ENCODE measurements around the gene SH3RF3.

Gene SH3RF3

GRCh38 chr2:109385506-109385905, 256.5 kb downstream of the SH3RF3 start:
- DNase-seq (ENCODE audit: low read depth in 2 of 3, low spot score in 1 of 3), result no peak

DNA sequence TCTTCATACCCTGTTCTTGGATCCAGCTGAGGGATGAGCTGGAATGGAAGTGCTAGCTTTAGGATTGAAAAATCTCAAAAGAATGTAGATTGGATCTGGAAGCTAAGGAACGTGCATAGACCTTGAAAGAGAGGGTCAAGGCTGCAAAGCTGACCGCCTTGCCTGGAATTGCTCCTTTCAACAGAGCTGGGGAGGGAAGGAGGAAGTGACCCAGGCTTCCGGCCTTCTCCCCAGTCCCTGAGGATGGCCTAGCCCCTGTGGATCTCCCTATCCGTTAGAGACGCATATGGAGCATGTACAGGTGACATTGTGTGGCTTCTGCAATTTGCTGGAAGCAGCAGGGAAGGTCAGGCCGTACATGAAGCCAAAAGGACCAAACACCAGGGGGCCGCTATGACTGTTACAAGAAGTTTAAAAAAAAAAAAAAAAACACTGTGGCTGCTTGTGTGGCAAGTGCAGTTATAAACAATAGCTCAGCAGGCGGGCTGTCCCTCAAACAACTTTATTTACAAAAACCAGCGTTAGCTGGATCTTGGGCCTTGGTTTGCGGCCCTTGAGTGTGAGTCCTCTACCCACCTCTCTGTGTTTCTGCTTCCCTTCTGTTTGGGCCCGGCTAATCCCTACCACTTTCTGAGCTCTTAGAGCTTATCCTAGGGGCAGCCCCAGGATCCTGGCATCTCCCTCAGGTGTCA, 257.1 kb downstream of the SH3RF3 start:
- no peak for DNase-seq (ENCODE audit: low read depth in 2 of 3, low spot score in 1 of 3)

DNA sequence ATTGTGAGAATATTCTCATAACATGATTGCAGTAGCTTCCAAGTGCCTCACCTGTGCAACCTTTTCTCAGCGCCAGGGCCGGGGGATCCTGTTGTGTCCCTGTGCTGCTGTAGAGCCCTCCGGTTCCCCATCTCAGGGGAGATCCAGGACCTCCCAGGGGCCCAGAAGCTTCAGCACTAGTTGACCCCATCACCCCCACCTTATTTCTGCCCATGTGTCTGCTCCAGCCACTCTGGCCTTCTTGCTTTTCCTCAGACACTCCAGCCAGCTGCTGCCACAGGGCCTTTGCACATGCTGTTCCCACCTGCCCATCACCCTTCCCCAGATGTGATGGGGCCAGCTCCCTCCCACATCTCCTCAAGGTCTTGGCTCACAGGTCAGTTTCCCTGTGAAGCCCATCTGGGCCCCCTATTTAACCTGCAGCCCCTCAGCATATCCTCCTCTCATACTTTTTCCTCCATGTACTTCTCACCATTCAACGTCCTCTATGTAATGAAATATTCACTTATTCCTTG, 258.3 kb downstream of the SH3RF3 start:
- no peak for DNase-seq (ENCODE audit: low read depth in 2 of 3, low spot score in 1 of 3)

DNA sequence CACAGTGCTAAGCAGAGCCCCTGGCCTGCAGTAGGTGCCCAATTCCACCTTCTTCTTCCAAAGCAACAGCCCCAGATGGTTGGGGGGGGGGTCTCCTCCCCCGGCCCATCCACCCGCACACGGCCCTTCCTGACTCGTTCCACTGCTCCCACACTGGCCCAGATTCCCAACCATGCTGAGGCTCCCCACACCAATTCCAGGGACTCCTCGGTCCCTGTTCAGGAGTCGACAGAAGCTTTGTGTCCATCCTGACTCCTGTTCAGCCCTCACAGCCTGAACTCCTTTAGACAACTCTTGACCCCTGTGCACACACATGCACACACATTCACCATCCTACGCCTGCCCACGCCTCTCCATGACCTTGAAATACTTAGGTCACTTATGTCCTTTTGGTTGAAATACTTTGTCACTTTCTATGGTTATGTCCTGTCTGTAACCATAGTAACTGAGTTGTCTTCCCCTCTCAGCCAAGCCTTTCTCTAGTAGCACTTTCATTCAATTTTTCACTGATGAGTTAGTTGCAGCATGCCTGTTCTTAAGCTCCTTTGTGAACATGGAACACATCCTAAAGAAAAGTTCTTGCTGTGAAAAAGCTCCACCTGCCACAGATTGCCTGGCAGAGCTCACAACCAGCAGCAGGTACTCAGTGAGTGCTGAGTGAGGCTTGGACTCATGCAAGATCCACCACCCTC, 258.9 kb downstream of the SH3RF3 start:
- no peak for DNase-seq (ENCODE audit: low read depth in 2 of 3, low spot score in 1 of 3)

DNA sequence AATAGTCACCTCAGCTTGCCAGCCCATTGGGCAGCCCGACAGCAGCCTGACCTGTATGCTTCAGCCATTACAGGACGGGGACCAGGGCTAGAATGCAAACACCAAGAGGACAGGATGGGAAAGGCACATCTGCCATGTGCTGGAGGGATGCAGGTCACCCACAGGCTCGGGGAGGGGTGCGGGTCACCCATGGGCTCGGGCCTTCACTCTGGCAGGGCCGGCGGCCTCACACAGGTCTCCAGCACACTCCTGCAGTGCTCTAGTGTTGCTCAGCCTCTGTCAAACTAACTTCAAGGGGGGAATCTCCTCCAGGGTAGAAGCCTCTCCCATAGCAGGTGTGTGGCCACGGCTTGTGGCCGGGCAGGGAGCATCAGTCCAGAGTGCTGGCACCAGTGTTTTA, 262.2 kb downstream of the SH3RF3 start:
- DNase-seq (ENCODE audit: low read depth in 2 of 3, low spot score in 1 of 3), result no peak

DNA sequence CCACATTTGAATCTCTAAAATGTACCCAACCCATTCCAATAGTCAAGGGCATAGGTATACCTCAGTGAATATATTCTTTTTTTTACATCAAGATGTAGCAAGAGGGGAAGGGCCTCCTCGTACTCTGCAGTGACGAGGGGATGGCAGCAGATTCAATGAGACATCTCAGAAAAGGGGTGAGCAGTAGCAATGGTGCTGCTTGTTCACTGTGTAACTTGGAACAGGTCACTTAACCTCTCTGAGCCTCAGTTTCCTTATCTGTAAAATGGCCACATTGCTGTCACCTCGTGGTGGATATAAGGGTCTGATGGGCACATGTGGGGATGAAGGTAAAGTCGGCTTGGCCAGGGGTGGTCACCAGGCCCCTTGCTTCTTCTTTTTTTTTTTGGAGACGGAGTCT, 263.1 kb downstream of the SH3RF3 start:
- DNase-seq (ENCODE audit: low read depth in 2 of 3, low spot score in 1 of 3), result no peak

DNA sequence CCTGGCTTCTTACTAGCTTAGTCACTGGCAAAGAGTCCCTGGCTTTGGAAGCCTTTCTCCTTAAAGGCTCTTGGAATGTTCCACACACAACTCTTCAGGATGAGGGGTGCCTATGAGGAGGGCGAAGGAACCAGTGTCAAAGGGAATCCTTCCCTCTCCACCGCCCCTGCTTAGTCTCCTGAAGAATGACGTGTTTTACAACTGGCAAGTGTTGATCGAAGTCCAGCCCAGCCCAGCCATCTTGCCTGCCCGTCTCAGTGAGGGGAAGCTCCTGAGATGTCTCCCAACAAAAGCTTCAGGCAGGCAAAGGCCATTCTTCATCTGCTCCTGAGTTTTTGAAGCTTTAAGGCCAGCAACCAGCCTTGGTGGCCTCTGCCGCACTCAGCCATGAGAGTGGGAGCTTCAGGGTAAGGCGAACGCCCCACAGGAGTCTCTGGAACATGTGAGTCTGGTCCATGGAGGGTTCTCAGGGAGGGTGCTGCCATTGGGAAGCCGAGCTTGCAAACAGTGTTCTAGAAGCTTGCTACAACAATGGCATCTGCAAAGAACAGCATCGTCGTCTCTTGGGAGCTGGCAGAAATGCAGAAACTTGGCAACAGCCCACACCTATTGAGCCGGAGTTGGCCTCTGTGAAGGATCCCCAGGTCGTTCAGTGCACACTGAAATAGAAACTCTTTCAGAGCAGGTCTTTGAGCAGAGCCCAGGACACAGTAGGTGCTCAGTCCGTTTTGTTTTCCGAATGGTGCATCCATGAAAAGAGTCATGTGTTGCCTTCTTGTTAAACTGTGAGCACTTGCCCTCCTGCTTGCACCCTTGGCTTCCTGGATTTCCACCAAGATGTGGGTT, 264.0 kb downstream of the SH3RF3 start:
- DNase-seq (ENCODE audit: low read depth in 2 of 3, low spot score in 1 of 3), result no peak

DNA sequence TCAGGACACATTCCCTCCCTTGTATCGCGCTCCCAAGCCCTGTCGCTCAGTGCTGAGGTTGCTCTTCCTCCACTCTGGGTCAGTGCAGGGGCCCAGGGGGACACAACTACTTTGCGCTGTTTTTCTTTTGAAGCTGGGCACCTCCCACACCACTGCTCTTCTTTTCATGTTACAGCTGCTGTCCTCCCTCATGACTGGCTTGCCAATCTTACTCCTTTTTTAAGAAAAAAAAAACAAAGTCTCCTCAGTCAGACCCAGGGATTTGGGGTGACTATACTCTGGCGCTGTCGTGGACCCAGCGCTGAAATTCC, 264.6 kb downstream of the SH3RF3 start:
- DNase-seq (ENCODE audit: low read depth in 2 of 3, low spot score in 1 of 3), result no peak

GRCh38 chr2:109395494-109396201, 266.6 kb downstream of the SH3RF3 start:
- DNase-seq (ENCODE audit: low read depth in 2 of 3, low spot score in 1 of 3), result no peak

DNA sequence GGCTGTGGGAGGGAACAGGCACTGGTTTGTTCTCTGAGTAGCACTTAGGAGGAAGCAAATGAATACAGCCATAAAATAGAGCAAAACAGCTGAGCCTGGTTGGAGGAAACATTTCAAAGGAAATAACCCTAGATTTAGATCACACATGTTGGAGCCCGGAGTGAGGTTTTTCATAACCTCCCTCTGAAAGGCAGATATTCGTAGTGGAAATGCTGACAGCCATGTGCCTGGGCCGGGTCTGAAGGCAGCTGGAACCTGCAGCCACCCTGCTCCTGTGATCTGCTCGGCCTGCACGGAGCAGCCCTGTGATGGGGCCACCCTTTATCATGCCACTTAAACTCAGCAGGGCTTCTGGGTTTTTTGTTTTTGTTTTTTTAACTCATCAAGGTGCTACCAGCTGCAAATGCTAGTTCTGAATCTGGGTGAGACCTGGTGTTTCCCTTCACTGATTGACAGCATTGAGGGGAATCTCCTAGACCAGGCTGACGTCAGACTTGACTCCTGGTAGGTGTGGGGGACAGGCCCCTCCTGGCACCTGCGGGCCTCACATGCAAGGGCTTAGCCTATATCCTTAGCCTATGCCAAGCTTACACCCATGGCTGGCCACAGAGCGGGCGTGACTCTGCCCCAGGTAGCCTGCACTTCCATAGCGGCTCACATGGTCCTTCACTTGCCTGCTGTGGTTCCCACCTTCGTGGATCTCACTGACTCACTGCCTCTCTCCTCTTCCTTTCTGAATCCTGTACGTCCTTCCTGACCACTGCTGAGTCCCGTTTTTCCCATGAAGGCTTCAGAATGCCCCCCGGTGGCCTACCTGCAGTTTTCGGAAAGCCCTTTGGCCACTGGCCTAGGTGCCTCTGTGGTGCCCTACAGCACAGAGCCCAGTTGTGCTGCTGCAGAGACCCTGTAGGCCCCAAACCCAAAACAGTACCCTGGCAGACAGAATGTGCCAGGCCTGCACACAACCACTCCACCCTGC, 267.5 kb downstream of the SH3RF3 start:
- DNase-seq (ENCODE audit: low read depth in 2 of 3, low spot score in 1 of 3), result no peak

- DNase-seq (ENCODE audit: low read depth in 2 of 3, low spot score in 1 of 3), result no peak
These were observed 268.9 kb downstream of the SH3RF3 start for GRCh38 chr2:109397893-109398292.

- DNase-seq (ENCODE audit: low read depth in 2 of 3, low spot score in 1 of 3), result no peak
These were observed 269.5 kb downstream of the SH3RF3 start for GRCh38 chr2:109398366-109399015.

- no peak for DNase-seq (ENCODE audit: low read depth in 2 of 3, low spot score in 1 of 3)
These were observed 270.1 kb downstream of the SH3RF3 start for GRCh38 chr2:109399066-109399465.

DNA sequence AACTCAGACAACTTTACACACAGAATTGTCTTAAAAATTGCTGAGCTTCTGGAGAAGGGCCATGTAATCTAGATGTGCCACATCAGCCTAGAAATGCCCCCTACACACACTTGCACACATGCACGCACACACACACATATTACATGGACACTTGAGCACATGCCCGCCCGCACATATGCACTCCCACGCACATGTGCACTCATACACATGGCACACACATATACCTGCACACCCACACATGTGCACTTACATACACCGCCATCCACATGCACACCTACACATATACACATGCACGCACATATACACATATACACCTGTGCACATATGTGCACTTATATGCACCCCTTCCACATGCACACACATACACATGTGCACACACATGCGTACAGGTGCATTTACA, 271.1 kb downstream of the SH3RF3 start:
- DNase-seq (ENCODE audit: low read depth in 2 of 3, low spot score in 1 of 3), result no peak

- no peak for DNase-seq (ENCODE audit: low read depth in 2 of 3, low spot score in 1 of 3)
These were observed 272.4 kb downstream of the SH3RF3 start for GRCh38 chr2:109401370-109401769.

- DNase-seq (ENCODE audit: low read depth in 2 of 3, low spot score in 1 of 3), result no peak
These were observed 273.2 kb downstream of the SH3RF3 start for GRCh38 chr2:109402180-109402579.

GRCh38 chr2:109402980-109403840, 274.2 kb downstream of the SH3RF3 start:
- peak in 2 of 3 donors; percentile 6 to 31 for DNase-seq (ENCODE audit: low read depth in 2 of 3, low spot score in 1 of 3)

GRCh38 chr2:109403841-109404201, 274.8 kb downstream of the SH3RF3 start:
- DNase-seq (ENCODE audit: low read depth in 2 of 3, low spot score in 1 of 3), result peak in 1 of 3 donors; percentile 3

DNA sequence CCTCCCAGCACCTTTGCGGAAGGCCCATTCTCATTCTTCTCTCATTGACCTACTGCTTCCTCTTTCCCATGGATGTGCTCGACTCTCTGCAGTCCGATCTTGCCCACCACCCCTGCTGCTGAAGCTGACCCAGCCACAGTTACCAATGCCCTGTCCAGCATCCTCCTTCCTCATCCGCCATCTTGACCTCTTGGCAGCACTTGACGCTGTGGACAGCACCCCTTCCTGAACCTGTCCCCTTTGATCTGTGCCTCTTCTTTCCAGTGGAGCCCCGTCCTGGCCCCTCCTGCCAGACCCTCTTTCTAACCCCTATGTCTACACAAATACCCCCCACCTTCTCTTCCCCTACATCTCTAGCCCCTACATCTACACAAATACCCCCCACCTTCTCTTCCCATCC, 275.7 kb downstream of the SH3RF3 start:
- DNase-seq (ENCODE audit: low read depth in 2 of 3, low spot score in 1 of 3), result no peak
